Stimulated activated CD4-positive, alpha-beta T cell treated with anti-CD3 and anti-CD28 coated beads, Interleukin-12 subunit alpha, Interleukin-12 subunit beta, amount 100 ng/mL, for 48 hours (primary cell): ENCODE results near the gene ZIC2.

Source experiments
- DNase-seq, 3 donors: peaks; one replicate each; pipeline ENCODE4 v3.0.0-alpha.2; 2020; ENCODE audit warnings: low read depth in 2 of 3, low spot score in 1 of 3

ZIC2 gene

DNA sequence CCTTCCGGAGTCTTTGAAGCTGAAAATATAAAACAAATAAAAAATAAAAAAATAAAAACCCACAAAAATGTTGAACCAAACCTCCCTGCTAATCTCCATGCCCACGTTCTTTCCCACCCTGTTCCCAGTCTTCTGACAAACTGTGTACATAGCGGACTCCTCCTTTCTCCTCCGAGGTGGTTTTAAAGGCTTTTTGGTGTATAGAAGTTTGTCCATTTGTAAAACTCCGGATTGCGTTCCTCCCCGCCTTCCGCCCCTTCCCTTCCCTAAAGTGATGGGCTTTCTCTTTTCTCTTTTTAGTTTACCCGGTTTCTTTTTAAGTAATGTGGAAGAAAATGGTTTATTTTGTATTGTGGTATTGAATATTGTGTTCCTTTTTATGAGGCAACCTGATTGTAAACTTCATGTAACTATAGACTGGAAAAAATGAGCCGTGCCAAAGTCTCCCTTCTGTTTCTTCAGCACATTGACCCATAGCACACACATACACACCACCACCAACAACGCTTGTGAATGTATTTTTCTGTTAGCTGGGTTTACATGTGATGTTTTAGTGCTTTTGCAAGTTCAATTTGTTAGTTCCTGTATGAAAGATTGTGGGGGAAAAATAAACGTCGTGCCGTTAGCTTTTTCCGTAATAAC lies 4.4 kb downstream of the ZIC2 start:
- DNase-seq: no peak

DNA sequence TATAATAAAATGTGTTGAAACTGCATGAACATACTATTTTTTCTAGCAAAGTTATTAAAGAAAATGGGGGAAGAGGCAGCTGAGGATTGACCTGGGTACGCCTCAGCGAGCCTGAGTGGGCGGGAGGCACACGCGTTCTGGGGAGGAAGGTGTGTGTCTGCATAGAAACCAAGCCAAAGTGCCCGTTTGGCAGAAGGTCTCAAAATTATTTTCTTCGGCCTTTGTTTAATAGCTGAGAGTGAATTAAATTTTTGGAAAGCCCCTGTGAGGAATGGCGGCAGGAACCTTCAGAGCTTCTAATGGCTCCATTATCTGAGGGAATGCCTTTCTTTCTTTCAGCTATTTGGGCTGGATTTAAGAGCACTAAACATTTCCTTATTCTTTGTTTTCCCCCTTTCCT lies 5.2 kb downstream of the ZIC2 start:
- no peak for DNase-seq

DNA sequence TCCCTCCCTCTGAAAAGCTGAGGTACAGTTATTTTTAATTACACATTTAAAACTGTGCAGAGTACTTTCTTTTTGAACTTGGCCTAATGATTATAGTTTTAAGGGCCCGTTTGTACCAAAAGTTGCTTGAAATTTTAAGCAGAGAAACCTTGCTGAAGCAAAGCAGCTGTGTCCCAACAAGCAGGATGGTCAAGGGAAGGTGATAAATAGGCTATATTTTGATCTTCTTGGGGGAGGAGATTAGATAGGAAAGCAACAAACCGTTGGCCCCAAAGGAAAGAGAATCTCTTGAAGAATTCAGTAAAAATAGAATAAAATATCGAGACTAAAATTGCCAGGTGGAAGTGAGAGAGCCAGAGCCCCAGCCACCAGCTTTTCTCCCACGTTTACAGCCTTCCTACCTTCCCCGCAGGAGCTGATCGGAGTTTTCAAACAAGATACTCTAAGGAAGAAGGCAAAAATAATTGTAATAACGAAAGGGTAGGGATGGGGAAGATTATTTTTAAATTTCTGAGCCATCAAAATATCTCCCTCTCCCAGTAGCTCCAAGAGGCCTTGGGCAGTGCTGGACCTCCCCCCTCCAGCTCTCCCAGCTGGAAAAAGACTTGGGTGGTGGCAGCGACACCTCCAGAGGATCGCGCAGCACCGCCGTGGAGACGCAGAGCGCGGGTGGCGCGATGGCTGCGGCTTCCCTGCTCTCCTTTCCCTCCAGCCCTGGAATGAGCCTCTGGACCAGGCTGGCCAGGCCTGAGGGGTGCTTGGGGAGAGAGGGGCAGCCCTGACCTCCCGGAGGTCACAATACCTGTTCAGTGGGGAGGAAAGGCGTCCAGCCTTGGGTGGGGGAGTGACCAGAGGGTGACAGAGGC lies 5.8 kb downstream of the ZIC2 start:
- no peak for DNase-seq

- DNase-seq: no peak
Measured at GRCh38 chr13:99988529-99989275, 7.1 kb downstream of the ZIC2 start.

DNA sequence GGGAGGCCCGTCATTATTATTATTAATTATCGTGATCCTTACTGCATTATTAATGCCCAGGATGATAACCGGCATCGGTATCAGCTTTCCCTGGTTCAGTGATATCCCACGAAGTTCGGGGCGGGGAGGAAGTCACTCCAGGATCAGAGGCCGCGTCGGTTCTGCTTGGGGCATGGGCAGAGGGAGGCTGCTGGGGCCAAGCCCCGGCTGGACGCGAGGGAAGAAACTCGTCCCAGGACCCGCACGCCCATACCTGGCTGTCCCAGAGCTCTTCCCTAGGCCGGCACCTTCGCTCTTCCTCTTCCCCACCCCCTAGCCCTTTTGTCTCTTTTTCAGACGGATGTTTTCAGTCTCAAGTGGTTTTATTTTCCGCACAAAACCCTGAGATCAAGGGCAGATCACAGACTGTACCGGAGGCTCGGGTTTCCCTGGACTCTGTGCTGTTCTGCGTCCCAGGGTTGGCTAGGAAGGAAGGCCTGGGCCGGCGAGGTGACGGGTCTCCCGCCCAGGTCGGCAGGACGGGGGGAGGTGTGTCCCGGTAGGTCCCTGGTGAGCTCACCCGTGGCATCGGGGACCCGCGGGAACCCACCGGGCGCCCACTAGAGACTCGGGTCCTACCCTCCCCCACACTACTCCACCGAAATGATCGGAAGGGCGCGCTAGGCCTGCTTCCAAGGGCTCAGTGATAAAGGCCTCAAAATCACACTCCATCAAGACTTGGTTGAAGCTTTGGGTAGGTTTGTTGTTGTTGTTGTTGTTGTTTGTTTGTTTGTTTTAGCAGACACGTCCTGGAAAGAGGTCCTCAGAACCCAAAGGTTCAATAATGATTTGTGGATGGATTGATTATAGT lies 7.9 kb downstream of the ZIC2 start:
- no peak for DNase-seq

DNA sequence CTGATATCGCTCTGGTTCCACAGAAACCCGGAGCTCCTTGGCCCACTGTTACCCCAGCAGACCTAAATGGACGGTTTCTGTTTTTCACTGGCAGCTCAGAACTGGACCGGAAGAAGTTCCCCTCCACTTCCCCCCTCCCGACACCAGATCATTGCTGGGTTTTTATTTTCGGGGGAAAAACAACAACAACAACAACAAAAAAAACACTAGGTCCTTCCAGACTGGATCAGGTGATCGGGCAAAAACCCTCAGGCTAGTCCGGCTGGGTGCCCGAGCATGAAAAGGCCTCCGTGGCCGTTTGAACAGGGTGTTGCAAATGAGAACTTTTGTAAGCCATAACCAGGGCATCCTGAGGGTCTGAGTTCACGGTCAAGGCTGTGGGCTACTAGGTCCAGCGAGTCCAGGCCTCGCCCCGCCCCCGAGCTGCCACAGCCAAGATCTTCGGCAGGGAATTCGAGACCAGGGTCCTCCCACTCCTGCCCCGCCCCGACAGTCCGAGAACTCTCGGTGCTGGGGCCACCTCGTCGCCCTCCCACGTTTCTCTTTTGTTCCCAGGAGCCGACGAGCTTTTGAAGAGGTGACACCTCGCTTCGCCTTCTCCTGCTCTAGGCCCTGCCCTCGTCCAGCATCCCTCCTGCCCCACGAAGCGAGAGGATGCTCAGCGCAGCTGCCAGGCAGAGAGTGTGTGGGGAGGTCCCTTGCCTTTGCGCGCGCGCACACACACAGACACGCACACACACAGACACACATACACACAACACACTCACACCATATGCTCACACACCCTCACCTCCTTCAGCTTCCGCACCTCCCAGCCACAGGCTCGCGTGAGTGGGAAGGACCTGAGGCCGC lies 8.8 kb downstream of the ZIC2 start:
- no peak for DNase-seq

DNA sequence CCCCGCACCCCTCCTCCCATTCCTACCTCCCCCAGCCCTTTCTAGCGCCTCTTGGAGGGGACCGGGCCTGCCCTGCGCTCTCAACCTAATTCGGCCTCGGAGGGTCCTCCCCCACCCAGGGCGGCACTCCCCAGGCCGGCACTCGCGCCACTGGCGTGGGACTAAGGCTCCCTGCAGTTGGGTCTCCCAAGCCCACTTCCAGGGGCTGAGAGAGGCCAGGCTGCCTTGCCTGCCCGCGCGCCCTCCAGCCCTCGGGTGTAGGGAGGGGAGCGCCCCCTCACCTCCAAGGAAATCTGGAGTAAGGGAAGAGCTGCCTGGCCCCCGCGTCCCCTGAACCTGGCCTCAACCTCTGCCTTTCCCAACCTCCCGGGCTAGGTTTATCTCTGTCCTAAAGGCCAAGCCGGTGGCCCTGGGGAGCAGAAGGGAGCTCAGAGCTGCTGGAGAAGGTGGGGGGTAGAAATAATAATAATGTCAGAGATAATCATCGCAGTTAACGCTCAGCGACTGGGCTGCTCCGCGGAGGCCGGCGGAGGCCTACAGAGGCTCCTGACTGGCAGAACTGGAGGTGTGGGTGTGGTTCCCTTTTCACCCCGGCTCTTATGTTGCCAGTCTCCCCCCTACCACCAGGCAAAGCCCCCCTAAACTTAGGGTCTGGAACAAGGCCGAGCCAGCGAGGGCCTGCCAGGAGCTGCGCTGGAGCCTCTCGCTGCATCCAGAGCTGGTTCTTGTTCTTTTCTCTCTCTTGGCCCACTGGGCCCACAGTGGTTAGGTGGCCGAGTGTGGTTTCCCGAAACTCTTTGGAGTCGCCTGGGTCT lies 9.6 kb downstream of the ZIC2 start:
- DNase-seq: no peak

DNA sequence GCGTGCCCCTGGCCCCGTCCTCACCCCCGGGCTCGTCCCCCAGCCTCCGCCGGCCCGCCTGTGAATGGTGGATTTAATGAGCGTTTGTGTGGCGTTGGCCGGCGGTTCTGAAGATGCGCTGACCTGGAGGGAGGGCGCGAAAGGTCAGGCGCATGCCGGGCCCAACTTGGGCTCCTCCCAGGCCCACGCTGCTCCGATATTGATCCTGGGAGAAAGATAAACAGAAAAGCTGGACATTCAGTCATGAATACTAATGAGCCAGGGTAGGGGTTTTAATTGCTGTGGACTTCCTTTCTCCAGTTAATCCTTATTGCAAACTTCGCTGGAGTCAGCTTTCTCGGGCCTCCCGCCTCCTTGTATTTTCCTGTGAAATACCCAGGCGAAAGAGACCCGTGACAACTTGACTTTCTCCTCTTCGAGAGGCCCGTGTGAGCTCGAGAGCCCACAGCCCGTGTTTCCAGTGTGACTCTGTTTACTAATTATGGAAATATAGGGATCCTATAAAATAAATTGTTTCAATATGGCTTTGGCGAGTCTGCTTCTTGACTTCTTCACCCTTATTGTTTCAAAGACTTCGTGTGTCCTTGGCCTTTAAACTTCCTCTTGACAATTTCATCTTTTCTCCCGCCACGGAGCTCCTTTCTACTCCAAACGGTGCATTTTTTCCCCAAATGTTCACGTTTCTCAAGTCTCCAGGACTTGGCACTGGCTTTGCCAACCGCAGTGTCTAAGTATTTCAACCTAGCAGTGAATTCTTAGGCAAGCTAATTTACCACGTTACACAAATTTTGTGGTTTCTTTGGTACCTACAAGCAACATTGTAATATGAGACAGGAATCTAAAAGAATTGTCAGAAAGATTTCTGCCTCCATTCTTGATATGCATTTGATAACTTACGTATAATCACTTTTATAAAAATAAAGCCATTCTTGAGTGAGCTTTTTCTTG lies 10.5 kb downstream of the ZIC2 start:
- DNase-seq: no peak

DNA sequence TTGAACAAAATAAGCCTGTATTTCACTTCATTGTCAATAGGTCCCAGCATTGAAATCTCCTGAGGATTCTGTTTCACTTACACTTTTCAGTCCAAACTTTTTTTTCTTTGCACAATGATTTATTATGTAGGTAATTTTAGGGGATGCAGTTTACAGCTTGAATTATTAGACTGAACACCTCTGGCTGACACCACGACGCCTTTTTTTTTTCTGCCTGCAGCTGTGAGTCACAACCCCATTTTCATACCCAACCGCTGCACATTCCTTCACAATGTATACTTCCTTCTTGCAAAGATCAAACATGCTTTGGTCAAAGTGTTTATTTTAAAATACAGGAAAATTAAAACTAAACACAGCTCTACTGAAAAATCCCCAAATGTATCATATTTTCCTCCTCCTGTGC lies 11.4 kb downstream of the ZIC2 start:
- no peak for DNase-seq

DNA sequence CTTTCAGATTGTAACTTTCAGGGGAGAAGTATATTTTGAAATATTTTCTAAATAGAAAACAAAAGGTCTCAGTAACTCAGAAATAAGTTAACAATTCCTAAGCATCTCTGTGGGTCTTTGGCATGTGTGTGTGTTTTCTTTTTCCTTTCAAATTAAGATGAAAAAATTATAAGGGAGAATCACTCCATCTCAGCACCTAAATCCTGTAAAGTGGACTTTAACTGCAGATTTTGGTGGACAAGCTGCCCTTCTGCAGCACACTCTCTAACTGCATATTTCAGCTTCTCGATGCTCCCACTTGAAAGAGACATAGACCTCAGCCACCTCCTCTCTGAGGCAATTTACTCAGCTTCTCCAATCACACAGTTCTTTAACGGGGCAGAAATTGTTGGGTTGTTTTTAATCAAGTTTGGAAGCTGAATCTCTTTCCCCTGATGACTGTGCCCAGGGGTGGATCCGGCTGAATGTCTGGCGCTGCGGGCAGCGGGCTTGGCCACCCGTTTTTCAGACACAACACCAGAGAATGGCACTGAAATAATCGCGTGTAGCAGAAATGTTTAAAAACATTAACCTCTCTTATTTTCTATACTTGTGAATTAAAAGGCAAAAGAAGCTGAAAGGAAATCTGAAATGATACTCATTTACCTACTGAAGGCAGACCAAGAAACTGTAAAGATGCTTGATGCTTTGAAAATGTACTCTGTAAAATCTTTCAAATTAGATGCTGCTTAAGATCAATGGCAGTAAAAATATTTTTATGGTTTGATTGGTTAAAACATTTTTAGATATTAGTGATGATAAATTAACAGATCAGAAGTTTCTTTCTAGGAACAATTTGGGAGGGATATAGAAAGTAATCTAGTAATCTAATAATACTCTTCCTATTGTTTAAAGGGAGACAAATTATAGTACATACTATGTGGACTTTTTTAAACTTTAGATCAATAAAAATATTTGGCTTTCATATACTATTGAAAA lies 12.4 kb downstream of the ZIC2 start:
- no peak for DNase-seq

DNA sequence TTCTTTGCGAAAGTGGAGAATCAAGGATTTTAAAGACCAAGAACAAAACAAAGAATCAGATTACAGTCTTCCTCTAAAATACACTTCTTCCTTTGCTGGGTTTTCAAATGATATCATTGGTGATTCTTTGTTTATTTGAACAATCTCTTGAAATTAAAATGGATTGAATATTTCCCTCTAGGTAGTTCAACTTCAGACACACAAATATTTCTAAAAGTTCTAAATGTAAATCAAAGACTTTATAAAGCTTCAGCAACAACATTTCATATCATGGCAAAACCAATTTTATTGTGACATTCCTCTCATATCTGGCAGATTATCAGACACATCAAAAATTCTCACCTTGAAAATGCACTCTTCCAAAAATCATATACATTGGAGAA lies 13.0 kb downstream of the ZIC2 start:
- DNase-seq: no peak

GRCh38 chr13:99995104-99995588 lies 13.6 kb downstream of the ZIC2 start:
- DNase-seq: no peak

GRCh38 chr13:99995589-99996380 lies 14.2 kb downstream of the ZIC2 start:
- no peak for DNase-seq

DNA sequence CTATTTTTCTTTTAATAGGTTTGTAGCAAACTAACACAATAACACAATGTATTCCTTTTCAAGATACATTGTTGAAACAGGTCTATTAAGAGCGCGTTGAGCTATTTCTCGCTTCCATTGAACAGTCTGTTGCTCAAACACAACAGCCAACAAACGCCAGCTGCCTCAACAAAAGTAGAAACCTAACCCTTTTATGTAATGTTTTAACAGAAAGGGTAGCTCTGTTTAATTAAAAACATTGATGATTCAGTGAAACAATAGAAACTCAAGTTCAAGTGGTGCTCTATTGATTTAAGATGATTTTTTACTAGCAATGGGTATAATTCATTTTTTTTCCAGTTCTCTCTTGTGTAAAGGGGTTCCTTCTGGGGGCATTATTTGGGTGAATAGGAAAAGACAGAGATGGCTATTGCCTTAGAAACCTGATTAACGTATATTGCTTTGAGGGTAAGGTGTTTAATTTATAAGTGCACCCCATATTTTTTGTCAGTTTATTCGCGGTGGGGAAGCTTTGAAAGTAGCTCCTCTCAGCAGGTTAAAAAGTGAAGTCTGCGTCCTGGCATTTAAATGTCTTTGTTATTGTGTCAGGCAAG lies 14.9 kb downstream of the ZIC2 start:
- no peak for DNase-seq

- no peak for DNase-seq
Measured at GRCh38 chr13:99997702-99998214, 16.2 kb downstream of the ZIC2 start.

GRCh38 chr13:99998261-99998660 lies 16.7 kb downstream of the ZIC2 start:
- DNase-seq: no peak
